IMR-90 (cell line): ENCODE results near the gene SLC16A8. TPM values are rescaled to one million over a fixed set of nuclear protein-coding genes. Genes with fewer than 3 reads are reported as not detected.

Experiments
- ATAC-seq: fragments of 200-7000 bp; cut with Tn5 transposase; 2 replicates; pipeline ENCODE4 v1.9.1; 2020; ENCODE audit warnings: low read depth, mild to moderate bottlenecking, moderate library complexity
- BruUV-seq: library from RNA; stranded (reverse); fragments of 400-500 nt; replicated peaks from 2 replicates; lab custom pipeline; 2021; lab: Mats Ljungman, UMichigan
- CTCF ChIA-PET: fragments of 300-600 bp; formaldehyde crosslinking; extraction: SDS; loops from one replicate; lab custom pipeline; 2021; ENCODE audit warnings: antibody characterized with exemption; lab: Yijun Ruan, JAX
- POLR2A ChIA-PET: fragments of 300-600 bp; sonication (Branson Sonifier 250); formaldehyde crosslinking; loops from one replicate; lab custom pipeline; 2022; ENCODE audit warnings: antibody characterized with exemption; ENCODE audit not compliant: unreplicated experiment; lab: Charles Lee
- DNase-seq: peaks from one replicate; pipeline ENCODE4 v3.0.0; 2013
- H2AFZ ChIP-seq: replicated peaks from 2 replicates; pipeline ENCODE3; 2013; ENCODE audit warnings: low read length, mild to moderate bottlenecking; ENCODE audit not compliant: poor library complexity
- H2AK5ac ChIP-seq: 2 replicates; pipeline ENCODE4 v1.6.1; 2013; ENCODE audit warnings: low read depth, low read length, inconsistent platforms
- H2AK9ac ChIP-seq: replicated peaks from 2 replicates; pipeline ENCODE3; 2013; ENCODE audit warnings: mild to moderate bottlenecking, low read depth, low read length, moderate library complexity; ENCODE audit not compliant: poor library complexity
- H2BK120ac ChIP-seq: 2 replicates; pipeline ENCODE4 v1.6.1; 2013; ENCODE audit warnings: low read depth, low read length, inconsistent platforms
- H2BK15ac ChIP-seq: 3 replicates; pipeline ENCODE4 v1.6.1; 2013; ENCODE audit warnings: low read depth, low read length, inconsistent platforms
- H2BK20ac ChIP-seq: 2 replicates; pipeline ENCODE4 v1.6.1; 2013; ENCODE audit warnings: low read depth, mild to moderate bottlenecking, inconsistent platforms, low read length, moderate library complexity
- H2BK5ac ChIP-seq: 2 replicates; pipeline ENCODE4 v1.6.1; 2013; ENCODE audit warnings: mild to moderate bottlenecking, low read depth, low read length, inconsistent platforms; ENCODE audit not compliant: poor library complexity, severe bottlenecking
- H3K14ac ChIP-seq: replicated peaks from 2 replicates; pipeline ENCODE4 v1.6.1; 2013; ENCODE audit warnings: low read depth, low read length, inconsistent platforms
- H3K18ac ChIP-seq: 2 replicates; pipeline ENCODE4 v1.6.1; 2013; ENCODE audit warnings: low read depth, low read length, control low read depth
- H3K23ac ChIP-seq: 2 replicates; pipeline ENCODE4 v1.6.1; 2013; ENCODE audit warnings: low read depth, low read length, inconsistent platforms
- H3K27ac ChIP-seq: 2 replicates; pipeline ENCODE4 v1.5.1; 2013; ENCODE audit warnings: mild to moderate bottlenecking, control low read depth, low read length; ENCODE audit not compliant: insufficient read depth
- H3K27me3 ChIP-seq: 2 replicates; pipeline ENCODE4 v1.6.1; 2013; ENCODE audit warnings: low read length; ENCODE audit not compliant: control insufficient read depth, insufficient read depth
- H3K36me3 ChIP-seq: 2 replicates; pipeline ENCODE4 v1.6.1; 2013; ENCODE audit warnings: low read length, mixed read lengths; ENCODE audit not compliant: control insufficient read depth, insufficient read depth
- H3K4ac ChIP-seq: 2 replicates; pipeline ENCODE4 v1.6.1; 2013; ENCODE audit warnings: low read depth, low read length, inconsistent platforms
- H3K4me1 ChIP-seq: 2 replicates; pipeline ENCODE4 v1.6.1; 2013; ENCODE audit warnings: low read length, mixed read lengths; ENCODE audit not compliant: control insufficient read depth, insufficient read depth
- H3K4me2 ChIP-seq: 2 replicates; pipeline ENCODE4 v1.6.1; 2013; ENCODE audit warnings: low read depth, mild to moderate bottlenecking, control low read depth, low read length, moderate library complexity
- H3K4me3 ChIP-seq: 2 replicates; pipeline ENCODE4 v1.5.1; 2013; ENCODE audit warnings: low read depth, mild to moderate bottlenecking, control low read depth, low read length, moderate library complexity; ENCODE audit not compliant: insufficient read depth
- H3K56ac ChIP-seq: 2 replicates; pipeline ENCODE4 v1.6.1; 2013; ENCODE audit warnings: low read length, inconsistent platforms; ENCODE audit not compliant: insufficient read depth; ENCODE audit errors: extremely low read depth
- H3K79me1 ChIP-seq, 2 experiments: 2 replicates each; pipeline ENCODE4 v1.6.1; 2013; ENCODE audit warnings: low read length in 2 of 2, inconsistent platforms in 1 of 2, low read depth in 1 of 2
- H3K9ac ChIP-seq: 2 replicates; pipeline ENCODE4 v1.6.1; 2013; ENCODE audit warnings: low read depth, low read length, control low read depth
- H3K9me1 ChIP-seq: 2 replicates; pipeline ENCODE4 v1.6.1; 2013; ENCODE audit warnings: low read length, inconsistent platforms; ENCODE audit not compliant: insufficient read depth
- H3K9me3 ChIP-seq: 2 replicates; pipeline ENCODE4 v1.6.1; 2013; ENCODE audit warnings: low read length; ENCODE audit not compliant: control insufficient read depth, insufficient read depth
- H4K20me1 ChIP-seq: 2 replicates; pipeline ENCODE4 v1.6.1; 2013; ENCODE audit warnings: low read length, inconsistent platforms; ENCODE audit not compliant: insufficient read depth
- H4K5ac ChIP-seq: 2 replicates; pipeline ENCODE4 v1.6.1; 2013; ENCODE audit warnings: mild to moderate bottlenecking, low read depth, low read length, control low read depth
- H4K8ac ChIP-seq, 2 experiments: 2 replicates each; pipeline ENCODE4 v1.6.1; 2013; ENCODE audit warnings: low read depth in 2 of 2, low read length in 2 of 2, control low read depth in 1 of 2, inconsistent platforms in 1 of 2
- H4K91ac ChIP-seq: 2 replicates; pipeline ENCODE4 v1.6.1; 2013; ENCODE audit warnings: low read depth, low read length, inconsistent platforms; ENCODE audit not compliant: insufficient read depth
- CEBPB ChIP-seq: IDR thresholded peaks from 2 replicates; pipeline ENCODE4 v1.6.1; 2012; ENCODE audit warnings: low read depth, low read length, improper control_type of control experiment
- CHD1 ChIP-seq: IDR thresholded peaks from 2 replicates; pipeline ENCODE4 v1.6.1; 2012; ENCODE audit warnings: low read depth, low read length, improper control_type of control experiment
- ELK1 ChIP-seq: fragments of 150-350 bp; IDR thresholded peaks from 2 replicates; pipeline ENCODE4 v1.6.1; 2016; ENCODE audit warnings: low read depth, mild to moderate bottlenecking, low read length, moderate library complexity, borderline replicate concordance
- FOS ChIP-seq: fragments of 150-350 bp; IDR thresholded peaks from 2 replicates; pipeline ENCODE4 v1.6.1; 2016; ENCODE audit warnings: low read depth, low read length
- MAFK ChIP-seq: IDR thresholded peaks from 2 replicates; pipeline ENCODE4 v1.6.1; 2012; ENCODE audit warnings: low read depth, low read length, improper control_type of control experiment
- POLR2A ChIP-seq: IDR thresholded peaks from 2 replicates; pipeline ENCODE4 v1.6.1; 2012; ENCODE audit warnings: mild to moderate bottlenecking, low read depth, low read length
- RCOR1 ChIP-seq: IDR thresholded peaks from 2 replicates; pipeline ENCODE4 v1.6.1; 2012; ENCODE audit warnings: mild to moderate bottlenecking, low read length, improper control_type of control experiment; ENCODE audit not compliant: insufficient replicate concordance
- RFX5 ChIP-seq: IDR thresholded peaks from 2 replicates; pipeline ENCODE4 v1.8.0; 2012; ENCODE audit warnings: low read depth, mild to moderate bottlenecking, low read length, moderate library complexity
- USF2 ChIP-seq: fragments of 150-350 bp; IDR thresholded peaks from 2 replicates; pipeline ENCODE4 v1.6.1; 2017; ENCODE audit warnings: mild to moderate bottlenecking, antibody characterized with exemption, low read length, low read depth
- WGBS, 2 experiments: methylation state at CpG; one replicate each; pipeline versions ENCODE4 v1.1.5 to v1.1.7; 2013; ENCODE audit warnings: missing lambda C conversion rate in 2 of 2; ENCODE audit not compliant: insufficient read length in 1 of 2; ENCODE audit errors: extremely low coverage in 2 of 2; 5-methylcytosine and 5-hydroxymethylcytosine counted together
- dilution Hi-C: fragments of 300-500 bp; cut with HindIII; formaldehyde crosslinking; loops from one replicate; pipeline ENCODE4 v1.14.3; 2018; ENCODE audit warnings: low sequenced_read_pairs; ENCODE audit not compliant: unreplicated experiment
- in situ Hi-C: fragments of 300-500 bp; cut with MboI; formaldehyde crosslinking; loops from 3 replicates; pipeline ENCODE4 v1.14.3; 2019; ENCODE audit warnings: low sequenced_read_pairs, inconsistent platforms, mixed read lengths
- intact Hi-C: fragments of 100-400 bp; cut with micrococcal nuclease; formaldehyde crosslinking; loops from 2 replicates; pipeline ENCODE4 v1.10.0; 2022
- polyA plus RNA-seq, 3 experiments: library from polyadenylated mRNA; depleted of rRNA; stranded (reverse); fragments of >200 nt; gene quantifications; 2 replicates each; pipeline ENCODE4 v1.2.3, GENCODE V29; 2012; ENCODE audit warnings: low replicate concordance in 1 of 3
- total RNA-seq: library from RNA; depleted of rRNA; stranded (reverse); fragments of >200 nt; gene quantifications from 2 replicates; pipeline ENCODE4 v1.2.3, GENCODE V29; 2012

The SLC16A8 gene
- total and polyA plus RNA-seq, 2 of the 4 experiments (the other 2 are of a cell fraction): not detected

GRCh38 chr22:38051900-38052862 lies 31.8 kb downstream of the SLC16A8 start (continued):
- TF ChIP-seq ELK1 (no peak), MAFK (no peak)

GRCh38 chr22:38051261-38051660 lies 32.7 kb downstream of the SLC16A8 start:
- Histone ChIP-seq H2AFZ (no peak overlapping the region), H2BK20ac (no peak overlapping the region), H3K9me1 (no peaks in the 10 kb centered on the region), H3K79me1 (no peaks in the 10 kb centered on the region), H2BK15ac (no peak overlapping the region), H3K14ac (no peak overlapping the region), H3K4me3 (no peak overlapping the region), H4K8ac (no peak overlapping the region), H3K9ac (no peak overlapping the region), H3K4ac (no peak overlapping the region), H4K20me1 (no peaks in the 10 kb centered on the region; the same call in 1 of the 2 replicates), H3K27ac (no peak overlapping the region), H3K56ac (no peak overlapping the region), H2BK120ac (no peak overlapping the region), H3K9me3 (no peaks in the 10 kb centered on the region), H2AK9ac (no peak overlapping the region), H3K18ac (no peak overlapping the region), H3K23ac (no peak overlapping the region), H3K36me3 (no peaks in the 10 kb centered on the region), H3K4me1 (peaks cover 2% of the 10 kb centered on the region), H4K5ac (no peak overlapping the region), H2AK5ac (0 out of 2 replicates have a peak overlapping the region, but pooled peaks have one; percentile 5), H4K91ac (no peak overlapping the region), H3K27me3 (peaks cover 5% of the 10 kb centered on the region; the same call in 1 of the 2 replicates), H3K4me2 (no peak overlapping the region), H2BK5ac (no peak overlapping the region)
- intact Hi-C loops (loop anchor here (5.0 to 10.0 kb wide), 2 partner anchors 654 to 716 kb away; partner anchors contain the start of genes GTPBP1 and JOSD1), dilution Hi-C loops (no loop called here), in situ Hi-C loops (loop anchor here (10.0 kb wide), 1 partner anchor 524 kb away; the partner anchor contains the start of gene DMC1)
- ATAC-seq (no peak), DNase-seq (no peak)
- no peak for TF ChIP-seq CHD1
- TF ChIP-seq ELK1: no peak
- no peak for TF ChIP-seq CEBPB
- TF ChIP-seq FOS: no peak
- no peak for TF ChIP-seq USF2
- no peak for TF ChIP-seq RCOR1
- no peak for TF ChIP-seq POLR2A
- TF ChIP-seq RFX5: no peak
- POLR2A ChIA-PET: no interaction called here
- no TSS peak for BruUV-seq
- no CpG with 5 or more reads among the region's 8 CpGs for WGBS, 2 experiments
- CTCF ChIA-PET: interaction anchor here (0.9 to 1.7 kb wide), 2 partner anchors 17 to 520 kb away, joined by 4 to 7 read pairs; no protein-coding TSS in a partner anchor
